CD4-positive, alpha-beta T cell treated with Interleukin-4 for 1 hour (primary cell): ENCODE measurements around the gene TNIP1.

Source experiments
- DNase-seq, 2 donors: peaks; one replicate each; pipeline ENCODE4 v3.0.0-alpha.2; 2020 to 2022

The TNIP1 gene, protein sequence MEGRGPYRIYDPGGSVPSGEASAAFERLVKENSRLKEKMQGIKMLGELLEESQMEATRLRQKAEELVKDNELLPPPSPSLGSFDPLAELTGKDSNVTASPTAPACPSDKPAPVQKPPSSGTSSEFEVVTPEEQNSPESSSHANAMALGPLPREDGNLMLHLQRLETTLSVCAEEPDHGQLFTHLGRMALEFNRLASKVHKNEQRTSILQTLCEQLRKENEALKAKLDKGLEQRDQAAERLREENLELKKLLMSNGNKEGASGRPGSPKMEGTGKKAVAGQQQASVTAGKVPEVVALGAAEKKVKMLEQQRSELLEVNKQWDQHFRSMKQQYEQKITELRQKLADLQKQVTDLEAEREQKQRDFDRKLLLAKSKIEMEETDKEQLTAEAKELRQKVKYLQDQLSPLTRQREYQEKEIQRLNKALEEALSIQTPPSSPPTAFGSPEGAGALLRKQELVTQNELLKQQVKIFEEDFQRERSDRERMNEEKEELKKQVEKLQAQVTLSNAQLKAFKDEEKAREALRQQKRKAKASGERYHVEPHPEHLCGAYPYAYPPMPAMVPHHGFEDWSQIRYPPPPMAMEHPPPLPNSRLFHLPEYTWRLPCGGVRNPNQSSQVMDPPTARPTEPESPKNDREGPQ

DNA sequence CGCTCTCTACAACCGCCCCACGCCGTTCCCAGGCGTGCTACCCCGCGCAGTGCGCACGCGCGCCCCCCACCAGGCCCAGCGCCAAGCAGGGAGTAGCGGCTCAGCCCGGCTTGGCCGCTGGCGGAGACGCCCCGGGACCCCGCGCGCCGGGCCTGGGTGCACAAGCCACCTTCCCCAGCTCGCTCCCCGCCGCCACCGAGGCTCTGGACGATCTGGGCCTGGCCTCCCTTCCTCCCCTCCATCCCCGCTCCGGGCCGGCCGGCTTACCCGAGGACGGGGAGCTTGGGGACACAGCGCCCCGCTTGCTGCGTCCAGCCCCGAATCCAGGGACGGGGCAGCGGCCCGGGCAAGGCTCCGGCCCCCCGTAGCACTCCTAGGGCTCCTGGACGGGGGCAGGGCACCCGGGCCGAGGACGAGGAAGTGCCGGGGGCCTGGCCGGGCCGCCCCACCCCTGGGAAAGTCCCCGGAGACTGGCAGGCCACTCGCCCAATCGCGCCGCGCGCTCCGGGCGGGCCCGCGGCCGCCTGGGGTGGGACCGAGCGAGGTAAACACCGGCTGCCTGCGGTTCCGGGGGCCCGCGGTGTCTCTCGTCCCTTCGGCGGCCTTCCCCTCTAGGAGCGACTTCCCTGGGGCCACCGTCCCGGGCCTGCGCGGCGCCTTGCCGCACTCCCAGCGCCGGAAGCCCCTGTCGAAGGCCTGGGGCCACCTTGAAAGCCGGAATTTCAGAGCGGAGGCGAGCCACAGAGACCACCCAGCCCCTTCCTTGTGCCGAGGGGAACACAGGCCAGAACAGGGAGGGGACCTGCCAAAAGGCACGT lies at the start of gene TNIP1:
TNIP1 (minus strand) TSS at position 422 of the 818 bp plus-strand sequence. CDS start 15,939 bp downstream, outside the sequence.
- DNase-seq: peak; percentile 93 to 94

DNA sequence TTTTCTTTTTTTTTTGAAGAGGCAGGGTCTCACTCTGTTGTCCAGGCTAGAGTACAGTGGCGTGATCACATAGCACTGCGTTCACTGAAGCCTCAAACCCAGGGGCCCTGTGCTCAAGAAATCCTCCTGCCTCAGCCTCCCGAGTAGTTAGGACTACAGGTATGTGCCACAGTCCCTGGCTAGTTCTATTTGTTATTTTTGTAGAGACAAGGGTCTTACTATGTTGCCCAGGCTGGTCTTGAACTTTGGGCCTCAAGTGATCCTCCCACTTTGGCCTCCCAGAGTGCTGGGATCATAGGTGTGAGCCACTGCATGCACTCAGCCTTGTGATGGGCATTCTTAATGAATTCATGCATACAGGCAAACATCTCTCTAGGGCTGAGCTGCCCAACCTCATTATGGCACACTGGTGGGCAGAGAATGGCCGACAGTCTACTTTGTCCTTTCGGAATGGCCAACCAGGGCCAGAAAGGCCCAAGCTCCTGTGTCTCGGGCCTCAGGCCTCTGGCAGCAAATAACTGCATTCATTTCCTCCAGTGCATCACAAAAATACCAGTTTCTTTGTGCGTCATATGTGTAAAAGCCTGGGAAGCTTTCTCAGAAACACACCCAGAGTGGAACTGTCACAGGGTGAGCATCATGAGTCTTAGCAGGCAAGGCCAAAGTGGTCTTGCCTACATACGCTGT lies 49.5 kb upstream of the TNIP1 start:
- DNase-seq: no peak

DNA sequence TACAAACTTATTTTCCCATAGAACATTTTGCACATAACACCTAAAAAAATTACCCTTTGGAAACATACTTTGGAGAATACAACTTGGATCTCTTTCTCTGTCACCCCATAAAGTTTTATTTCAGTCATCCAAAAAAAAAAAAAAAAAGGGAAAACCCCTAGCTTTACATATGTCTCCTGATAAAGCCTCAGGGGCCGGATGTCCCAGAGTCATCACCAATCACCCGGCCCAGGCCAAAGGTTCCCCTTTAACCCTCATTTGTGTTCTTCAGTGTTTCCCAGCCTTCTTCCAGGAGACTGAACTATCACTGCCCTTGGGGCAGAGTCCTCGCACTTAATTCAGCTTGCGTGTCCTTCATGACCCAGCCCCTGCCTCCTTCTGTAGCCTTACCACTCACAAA lies 48.0 kb upstream of the TNIP1 start:
- no peak for DNase-seq

DNA sequence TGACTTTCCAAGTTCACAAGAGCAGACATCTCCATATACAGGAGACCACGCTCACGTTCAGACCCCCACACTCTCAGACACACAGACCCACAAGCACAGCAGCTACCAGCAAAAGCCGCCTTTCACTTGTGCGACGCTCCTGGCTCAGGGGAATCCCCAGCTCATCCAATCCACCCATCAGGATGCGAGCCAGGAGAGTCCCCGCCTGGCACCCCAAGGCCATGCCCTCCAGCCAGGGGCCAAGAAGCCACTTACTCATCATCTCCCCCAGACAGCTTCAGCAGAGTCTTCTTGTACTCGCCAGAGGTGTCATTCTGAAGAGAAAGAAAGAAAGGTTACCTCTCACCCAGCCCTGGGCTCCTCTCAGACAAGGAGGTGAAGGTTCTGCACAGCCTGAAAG lies 47.1 kb upstream of the TNIP1 start:
- no peak for DNase-seq

DNA sequence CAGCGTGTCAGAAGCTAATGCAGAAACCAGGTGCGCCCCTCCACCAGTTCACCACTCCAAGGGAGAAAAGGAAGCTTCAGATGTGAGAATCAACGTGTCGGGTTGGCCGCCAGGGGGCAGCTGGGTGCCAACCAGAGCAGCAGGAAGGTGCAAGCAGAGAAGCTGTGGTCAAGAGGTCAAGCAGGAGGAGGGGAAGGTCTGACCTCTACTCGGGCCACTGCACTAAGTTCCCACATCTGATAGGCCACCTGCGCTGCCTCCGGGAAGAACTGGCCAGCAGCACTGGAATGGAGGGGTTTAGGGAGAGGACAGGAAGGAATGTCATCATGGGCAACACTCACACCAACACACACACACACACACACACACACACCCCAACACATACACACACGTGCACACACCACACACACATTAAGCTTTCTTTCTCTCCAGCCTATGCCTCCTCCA lies 45.4 kb upstream of the TNIP1 start:
- DNase-seq: peak; percentile 70 to 72

DNA sequence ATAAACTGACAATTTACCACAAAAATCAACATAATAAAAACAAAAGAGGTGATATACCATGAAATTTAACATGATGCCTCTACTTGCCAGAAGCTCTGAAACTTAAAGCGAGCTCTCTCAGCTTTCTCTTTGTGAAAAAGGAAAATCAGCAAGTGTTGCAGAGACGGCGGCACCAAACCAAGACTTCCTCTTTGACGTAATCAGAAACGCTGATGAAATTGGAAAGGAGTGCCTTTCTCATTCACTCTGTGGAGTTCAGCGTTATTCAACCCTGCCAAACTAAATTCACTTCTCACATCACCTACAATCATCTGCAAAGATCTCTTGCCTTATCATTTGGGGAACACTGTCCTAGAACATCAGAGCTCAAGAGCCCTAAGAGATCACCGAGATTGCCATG lies 44.6 kb upstream of the TNIP1 start:
- DNase-seq: peak in 1 of 2 donors; percentile 47

DNA sequence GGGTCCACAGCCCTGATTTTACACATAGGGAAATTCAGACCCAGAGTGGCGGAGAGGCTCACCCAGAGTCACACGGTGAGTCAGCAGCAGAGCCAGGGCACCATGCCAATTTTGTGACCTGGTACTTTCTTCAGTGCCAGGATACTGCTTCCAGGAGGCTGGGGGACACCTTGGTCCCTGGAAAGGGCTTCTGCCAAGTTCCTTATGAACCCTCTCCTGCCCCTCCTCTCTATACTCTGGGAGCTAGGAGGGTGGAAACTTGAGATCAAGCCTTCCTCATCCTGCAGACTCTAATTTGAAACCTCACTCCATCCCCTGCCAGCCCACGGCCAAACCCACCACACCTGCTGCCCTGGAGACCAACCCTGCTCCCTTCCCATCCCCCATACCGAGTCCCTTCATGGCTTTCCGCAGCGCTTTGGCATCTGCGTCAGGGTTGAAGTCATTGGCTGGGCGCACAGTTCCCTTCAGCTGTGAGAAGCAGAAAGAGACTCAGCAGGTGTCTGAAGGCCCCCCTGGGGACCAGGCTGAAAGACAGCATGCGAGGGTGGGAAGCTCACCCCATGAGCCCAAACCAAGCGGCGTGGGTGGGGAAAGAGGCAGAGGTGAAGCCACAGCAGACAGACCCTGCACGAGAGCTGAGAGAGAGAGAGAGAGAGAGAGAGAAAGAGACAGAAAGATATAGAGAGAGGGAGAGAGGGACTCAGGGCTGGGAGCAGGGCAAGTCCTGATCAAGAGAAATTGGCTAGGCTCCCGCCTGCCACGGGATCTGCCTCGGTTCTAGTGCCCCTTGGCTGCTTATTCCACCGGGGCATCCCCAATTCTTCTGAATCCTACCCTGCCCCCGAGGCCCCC lies 43.3 kb upstream of the TNIP1 start:
- peak in 1 of 2 donors; percentile 85 for DNase-seq

DNA sequence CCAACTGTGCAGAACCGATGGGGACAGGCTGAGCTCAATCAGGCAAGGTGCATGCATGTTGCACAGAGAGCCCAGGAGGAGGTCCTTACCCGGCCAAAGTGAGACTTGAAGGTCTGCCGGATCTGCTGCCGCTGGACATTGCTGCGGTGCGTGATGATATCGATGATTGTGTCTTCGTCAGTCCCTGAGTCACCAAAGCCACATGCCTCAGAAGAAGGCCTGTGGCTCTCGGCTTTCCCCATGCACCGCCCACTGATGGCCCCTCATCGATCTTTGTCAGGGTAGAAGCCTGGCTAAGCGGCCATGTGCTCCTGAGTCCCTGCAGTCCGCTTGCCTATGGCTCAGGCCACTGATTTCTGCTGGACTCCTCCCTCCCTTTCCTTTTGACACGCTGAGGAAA lies 42.0 kb upstream of the TNIP1 start:
- no peak for DNase-seq

DNA sequence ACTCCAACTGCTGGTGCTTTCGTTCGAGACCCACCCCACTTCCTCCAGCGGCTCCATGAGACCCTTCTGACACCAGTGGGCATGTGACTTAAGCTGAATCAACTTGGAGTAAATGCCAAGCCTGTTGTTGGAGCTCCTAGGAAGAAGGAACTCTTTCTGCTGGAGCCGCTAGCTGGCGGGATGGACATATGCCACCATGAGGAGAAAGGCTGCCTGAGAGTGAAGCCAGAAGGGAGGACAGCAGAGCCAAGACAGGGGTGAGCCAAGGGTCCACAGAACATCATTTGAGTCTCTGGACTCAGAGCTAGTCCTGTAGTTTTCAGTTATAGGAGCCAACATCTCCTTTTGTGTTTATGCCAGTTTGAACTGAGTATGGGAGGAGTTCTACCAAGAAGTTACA lies 40.8 kb upstream of the TNIP1 start:
- no peak for DNase-seq

DNA sequence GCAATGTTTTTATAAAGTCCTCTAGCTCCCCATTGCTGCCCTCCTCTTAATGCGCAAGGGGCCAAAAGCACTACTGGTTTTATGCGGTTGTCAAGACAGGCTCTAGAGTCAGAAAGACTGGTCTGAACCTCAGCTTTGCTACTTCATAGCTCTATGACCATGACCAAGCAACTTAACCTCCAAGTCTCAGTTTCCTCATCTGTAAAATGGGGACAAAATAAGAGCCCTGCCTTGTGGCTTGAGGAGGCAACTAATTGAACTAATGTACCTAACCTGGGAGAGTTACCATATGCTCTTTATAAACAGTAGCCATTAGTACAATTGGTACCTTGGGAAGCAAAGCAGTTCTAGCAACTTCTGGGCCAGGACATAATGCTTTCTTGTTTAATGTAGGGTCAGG lies 40.3 kb upstream of the TNIP1 start:
- no peak for DNase-seq

DNA sequence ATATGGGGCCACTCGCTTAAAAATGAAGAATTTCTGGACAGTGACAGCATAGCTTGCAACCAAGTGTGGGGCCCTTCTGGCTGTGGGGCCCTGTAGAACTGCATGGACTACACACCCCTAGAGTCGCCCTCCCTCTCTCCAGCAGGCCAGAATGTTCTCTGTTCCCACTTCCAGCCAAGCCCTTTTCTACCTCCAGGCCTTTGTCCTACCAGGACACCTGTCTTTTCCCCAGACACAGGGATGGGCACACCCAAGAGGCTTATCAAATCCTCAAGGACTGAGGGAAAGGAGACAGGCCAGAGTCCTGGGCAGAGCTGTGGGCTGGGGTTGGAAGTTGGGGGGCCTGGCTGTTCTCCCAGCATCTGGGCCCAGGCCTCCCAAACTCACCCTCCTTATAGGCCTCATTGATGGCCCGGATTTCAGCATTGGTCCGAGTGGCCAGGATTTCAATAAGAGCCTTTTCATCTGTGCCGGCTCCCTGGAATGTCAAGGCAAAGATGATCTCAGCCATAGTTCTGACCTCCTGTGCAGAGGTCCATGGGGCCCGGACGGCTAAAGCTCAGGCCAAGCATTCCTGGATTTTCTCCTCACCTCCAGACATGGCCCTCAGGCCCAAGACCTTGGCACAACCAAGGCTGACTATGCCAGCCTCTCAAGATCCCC lies 38.2 kb upstream of the TNIP1 start:
- no peak for DNase-seq

DNA sequence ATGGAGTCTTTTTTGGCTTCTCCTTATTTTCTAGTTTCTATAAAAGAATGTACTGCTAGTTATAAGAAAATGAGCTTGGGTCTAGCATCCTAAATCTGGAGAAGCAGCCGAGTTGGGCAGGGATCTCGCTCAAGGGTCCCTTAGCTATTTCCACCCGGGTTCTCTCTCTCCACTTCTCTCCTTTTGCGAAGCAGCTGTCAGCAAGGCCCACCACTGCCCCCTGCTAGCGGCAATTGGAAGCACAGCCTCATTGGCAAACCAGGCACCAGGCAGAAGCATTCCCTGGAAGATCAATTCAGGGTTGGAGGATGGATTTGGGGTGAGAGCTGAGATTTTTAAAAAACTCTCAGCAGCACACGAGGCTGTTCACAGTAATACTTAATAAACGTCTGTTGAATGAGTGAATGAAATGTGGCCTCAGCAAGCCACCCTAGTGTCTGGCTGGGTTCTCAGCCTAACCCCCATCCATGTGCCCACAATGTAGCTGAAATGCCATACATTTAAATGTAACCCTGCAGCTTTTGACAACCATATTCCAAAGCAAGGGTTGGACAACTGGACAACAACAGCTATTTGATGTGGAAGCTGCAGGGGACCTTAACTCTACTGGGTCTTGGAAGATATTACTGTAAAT lies 34.6 kb upstream of the TNIP1 start:
- peak; percentile 76 for DNase-seq

DNA sequence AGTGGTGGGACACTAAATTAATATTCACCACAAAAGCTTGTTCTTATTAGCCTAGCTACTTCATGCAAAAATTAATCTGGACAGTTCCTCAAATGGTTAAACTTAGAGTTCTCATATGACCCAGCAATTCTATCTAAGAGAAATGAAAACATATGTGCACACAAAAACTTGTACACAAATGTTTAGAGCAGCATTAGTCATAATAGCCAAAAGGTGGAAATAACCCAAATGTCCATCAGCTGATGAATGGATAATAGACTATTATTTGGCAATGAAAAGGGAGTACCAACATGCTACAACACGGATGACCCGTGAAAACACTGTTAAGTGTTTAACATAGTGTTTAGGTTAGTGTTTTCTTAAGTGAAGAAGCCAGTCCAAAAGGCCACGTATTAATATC lies 32.8 kb upstream of the TNIP1 start:
- DNase-seq: no peak

DNA sequence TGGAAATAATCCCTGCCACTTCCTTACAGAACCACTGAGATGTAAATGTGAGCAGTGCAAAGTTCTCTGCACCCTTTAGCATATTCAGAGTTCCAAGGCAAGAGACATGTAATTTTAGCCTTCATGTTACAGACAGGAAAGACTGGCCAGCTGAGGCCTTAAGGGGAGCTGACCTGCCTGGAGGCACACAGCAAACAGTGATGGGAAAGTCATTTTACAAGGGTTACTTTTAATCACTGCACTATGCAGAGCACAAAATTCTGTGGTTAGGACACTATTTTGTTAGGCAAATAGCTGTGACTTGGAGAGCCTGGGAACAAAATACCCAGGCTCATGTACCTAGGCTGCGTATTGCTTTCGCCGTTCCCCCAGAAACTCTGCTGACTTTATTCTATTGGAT lies 30.2 kb upstream of the TNIP1 start:
- no peak for DNase-seq

DNA sequence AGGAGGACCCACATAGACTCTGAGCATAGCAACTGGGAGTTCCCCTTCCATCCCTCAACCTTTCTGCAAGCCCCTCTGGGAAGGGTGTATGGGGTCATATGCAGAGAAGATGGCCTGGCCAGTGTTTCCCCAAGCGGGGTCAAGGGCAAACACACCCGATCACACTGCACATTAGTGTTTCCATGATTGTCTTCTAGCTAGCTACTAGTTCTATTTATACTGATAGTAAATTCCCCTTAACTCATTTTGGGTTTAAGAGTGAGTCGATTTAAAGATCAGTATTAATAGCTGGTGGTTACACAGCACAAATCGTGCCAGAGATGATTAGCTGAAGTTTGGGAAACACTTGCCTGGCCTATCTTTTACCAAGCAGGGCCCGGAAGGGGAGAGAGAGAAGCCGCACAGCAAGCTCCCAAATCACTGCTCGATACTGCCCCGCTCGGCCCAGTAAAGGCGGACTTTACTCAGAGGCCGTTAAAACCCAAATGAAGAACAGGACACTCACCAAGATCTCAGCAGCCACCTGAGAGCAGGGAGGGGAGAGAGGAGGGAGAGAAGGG lies 29.4 kb upstream of the TNIP1 start:
- no peak for DNase-seq

DNA sequence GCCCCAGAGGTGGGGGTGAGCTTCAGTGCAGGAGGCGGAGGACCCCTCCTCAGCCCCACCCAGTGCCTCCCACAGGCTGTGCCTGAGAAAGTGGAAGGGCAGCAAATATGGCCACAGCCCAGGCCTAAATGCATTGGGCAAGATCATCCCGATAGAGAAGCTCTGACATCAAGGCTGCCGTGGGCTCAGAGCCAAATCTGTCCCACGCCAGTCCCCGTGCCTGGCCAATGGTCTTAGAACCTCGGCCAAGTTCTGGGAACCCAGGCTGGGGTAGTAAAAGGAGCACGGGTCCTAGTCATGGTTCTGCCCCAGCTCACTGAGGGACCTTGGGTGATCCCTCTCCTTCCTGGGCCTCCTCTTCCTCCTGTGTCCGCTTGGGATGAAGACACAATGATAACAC lies 27.7 kb upstream of the TNIP1 start:
- no peak for DNase-seq

DNA sequence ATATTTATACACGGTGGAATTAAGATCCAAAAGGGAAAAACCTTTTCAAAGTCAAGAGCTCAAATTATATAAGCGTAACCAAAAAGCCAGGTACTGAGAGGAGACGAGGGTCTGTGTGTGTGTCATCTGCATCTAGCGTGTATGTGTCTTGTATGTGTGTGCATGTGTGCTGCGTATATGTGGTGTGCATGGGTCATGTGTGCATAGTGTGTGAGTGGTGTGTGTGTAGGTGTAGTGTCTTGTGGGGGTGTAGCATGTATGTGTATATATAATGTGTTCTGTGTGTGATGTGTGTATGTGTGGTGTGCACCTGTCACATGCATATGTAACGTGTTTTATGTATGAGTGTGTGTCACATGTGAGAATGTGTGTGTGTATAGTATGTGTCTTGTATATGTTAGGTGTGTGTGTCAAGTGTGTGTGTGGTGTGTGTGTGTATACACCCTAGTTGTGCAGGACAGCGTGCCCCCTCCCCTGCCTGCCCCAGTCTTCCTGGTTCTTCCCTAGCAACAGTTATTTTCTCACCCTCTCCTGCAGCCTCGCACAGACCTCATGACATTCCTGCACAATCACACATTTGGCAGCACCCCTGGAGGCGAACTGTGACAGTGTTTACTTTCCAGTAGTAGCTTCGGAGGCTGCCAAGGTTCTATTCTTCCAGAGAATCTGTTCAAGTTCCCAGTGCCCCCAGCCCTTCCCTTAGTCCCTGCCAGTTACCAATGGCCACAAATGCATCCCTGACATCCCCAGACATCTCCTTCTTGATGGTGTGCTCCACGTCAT lies 27.1 kb upstream of the TNIP1 start:
- DNase-seq: no peak

DNA sequence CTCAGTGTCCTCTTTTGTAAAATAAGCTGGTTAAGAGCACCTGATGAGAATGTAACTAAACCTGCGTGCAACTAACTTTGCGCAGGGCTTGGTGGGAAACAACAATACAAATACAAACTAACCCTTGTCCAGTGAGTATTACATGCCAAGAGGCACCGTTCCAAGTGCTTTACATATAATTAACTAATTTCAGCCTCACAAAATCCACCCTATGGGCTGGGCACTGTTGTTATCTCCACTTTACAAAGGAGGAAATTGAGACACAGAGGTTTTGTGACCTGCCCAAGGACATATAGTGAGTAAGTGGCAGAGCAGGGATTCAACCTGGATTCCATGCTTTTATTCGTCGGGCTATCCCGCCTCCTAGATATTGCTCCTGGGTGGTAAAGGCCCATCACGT lies 26.2 kb upstream of the TNIP1 start:
- DNase-seq: no peak

DNA sequence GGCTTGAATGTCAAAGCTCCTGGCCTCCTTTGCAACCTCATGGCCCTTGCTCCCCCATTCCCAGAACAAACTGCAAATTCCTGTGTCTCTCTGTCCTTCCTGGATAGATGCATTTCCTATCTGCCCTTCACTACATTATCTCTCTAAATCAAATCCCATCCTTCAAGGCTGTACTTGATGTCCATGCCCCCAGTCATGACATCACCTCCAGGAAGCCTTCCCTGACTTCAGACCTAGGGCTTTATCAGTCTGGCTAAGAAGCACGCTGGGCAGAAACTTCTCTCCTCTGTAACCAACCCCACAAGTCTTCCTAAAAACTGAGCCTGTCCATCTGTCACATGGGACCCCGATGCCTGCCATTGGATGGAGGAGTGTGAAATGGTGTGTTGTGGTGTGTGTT lies 25.7 kb upstream of the TNIP1 start:
- no peak for DNase-seq

DNA sequence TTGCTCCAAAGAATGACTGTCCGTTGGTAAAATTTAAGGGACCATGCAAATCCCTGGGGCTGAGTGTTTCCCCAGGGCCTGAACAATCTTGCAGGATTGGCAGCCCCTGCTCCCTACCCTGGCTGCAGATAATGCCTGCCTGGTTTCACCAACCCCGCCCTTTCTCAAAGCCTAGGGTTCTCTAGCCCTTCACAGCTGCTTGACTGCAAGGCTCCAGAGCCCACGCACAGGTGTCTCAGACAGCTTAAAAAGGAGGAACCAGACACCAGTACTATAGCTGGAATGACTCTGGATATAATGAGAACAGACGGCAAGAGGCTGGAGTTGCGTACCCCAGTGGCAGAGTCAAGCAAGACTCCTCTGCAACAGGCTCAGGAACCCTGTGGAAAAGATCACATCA lies 25.2 kb upstream of the TNIP1 start:
- DNase-seq: no peak
